ENCODE results near the gene WDR27. TPM values are rescaled to one million over a fixed set of nuclear protein-coding genes. Genes with fewer than 3 reads are reported as not detected.

The WDR27 gene
- total RNA-seq, 4 donors from 2014 or later: 12.4 to 38.7 (median 27.6) TPM

- H3K27ac ChIP-seq: no peak overlapping the region
- DNase-seq: no peak
- TF ChIP-seq POLR2A (IDR thresholded peaks at IDR 0.05) (no peak), CTCF (IDR thresholded peaks at IDR 0.05) (no peak)
- WGBS, 2 donors: 64 to 77% methylated on average over 1 of the region's 1 CpG
- intact Hi-C loops (cut with DNase I): no loop called here
- H3K36me3 ChIP-seq: no peaks in the 10 kb centered on the region
- no peaks in the 10 kb centered on the region for H3K9me3 ChIP-seq
- no peaks in the 10 kb centered on the region for H3K27me3 ChIP-seq
- H3K4me1 ChIP-seq: peaks cover 0 to 4% (median 4%) of the 10 kb centered on the region in 3 donors
- H3K4me3 ChIP-seq: no peak overlapping the region
Measured at GRCh38 chr6:169592558-169592957, 109.3 kb downstream of the WDR27 start.

- no peak for DNase-seq
- Histone ChIP-seq H3K4me1 (peaks cover 0 to 4% (median 4%) of the 10 kb centered on the region in 3 donors), H3K27me3 (no peaks in the 10 kb centered on the region), H3K27ac (no peak overlapping the region), H3K9me3 (no peaks in the 10 kb centered on the region), H3K36me3 (no peaks in the 10 kb centered on the region), H3K4me3 (no peak overlapping the region)
- intact Hi-C loops (cut with DNase I): no loop called here
- 73 to 100% methylated on average over 3 to 4 of the region's 4 CpGs for WGBS, 2 donors
- no peak for TF ChIP-seq CTCF (IDR thresholded peaks at IDR 0.05)
- no peak for TF ChIP-seq POLR2A (IDR thresholded peaks at IDR 0.05)
Measured at GRCh38 chr6:169591616-169592015, 110.2 kb downstream of the WDR27 start.

- 89 to 97% methylated on average over 10 of the region's 10 CpGs for whole genome bisulfite sequencing, 2 donors
- Histone ChIP-seq H3K27ac (peak overlapping the region in 2 of 4 donors; percentile 7 to 39), H3K9me3 (no peaks in the 10 kb centered on the region), H3K27me3 (no peaks in the 10 kb centered on the region), H3K36me3 (no peaks in the 10 kb centered on the region), H3K4me3 (no peak overlapping the region), H3K4me1 (peaks cover 0 to 4% (median 4%) of the 10 kb centered on the region in 3 donors)
- TF ChIP-seq POLR2A (IDR thresholded peaks at IDR 0.05) (no peak), CTCF (IDR thresholded peaks at IDR 0.05) (no peak)
- intact Hi-C loops (cut with DNase I): no loop called here
- no peak for DNase-seq
Measured at GRCh38 chr6:169590376-169590939, 111.4 kb downstream of the WDR27 start.

GRCh38 chr6:169589699-169590257 is 112.1 kb downstream of the WDR27 start:
- Histone ChIP-seq H3K4me1 (peaks cover 0 to 4% (median 4%) of the 10 kb centered on the region in 3 donors), H3K9me3 (no peaks in the 10 kb centered on the region), H3K27me3 (no peaks in the 10 kb centered on the region), H3K27ac (peak overlapping the region in 3 of 4 donors; percentile 51 to 76 (median 66)), H3K36me3 (no peaks in the 10 kb centered on the region), H3K4me3 (no peak overlapping the region)
- DNase-seq: no peak
- intact Hi-C loops (cut with DNase I): no loop called here
- TF ChIP-seq POLR2A (IDR thresholded peaks at IDR 0.05): no peak
- TF ChIP-seq CTCF (IDR thresholded peaks at IDR 0.05): no peak
- 53 to 62% methylated on average over 6 of the region's 6 CpGs for WGBS, 2 donors

- no peaks in the 10 kb centered on the region for H3K9me3 ChIP-seq
- peak overlapping the region in 3 of 4 donors; percentile 51 to 76 (median 66) for H3K27ac ChIP-seq
- intact Hi-C loops (cut with DNase I): no loop called here
- DNase-seq: no peak
- no peaks in the 10 kb centered on the region for H3K36me3 ChIP-seq
- peaks cover 0 to 4% (median 4%) of the 10 kb centered on the region in 3 donors for H3K4me1 ChIP-seq
- TF ChIP-seq POLR2A (IDR thresholded peaks at IDR 0.05) (no peak), CTCF (IDR thresholded peaks at IDR 0.05) (no peak)
- no peak overlapping the region for H3K4me3 ChIP-seq
- 52 to 54% methylated on average over 3 of the region's 3 CpGs for whole genome bisulfite sequencing, 2 donors
- H3K27me3 ChIP-seq: no peaks in the 10 kb centered on the region
Measured at GRCh38 chr6:169589293-169589692, 112.5 kb downstream of the WDR27 start.

All from esophagus squamous epithelium (tissue), 5 donors.